Measurements from ENCODE around the gene SH2D7. TPM values are rescaled to one million over a fixed set of nuclear protein-coding genes. Genes with fewer than 3 reads are reported as not detected.

Gene SH2D7
- total RNA-seq, 4 donors from 2014 or later: not detected

- Histone ChIP-seq H3K27me3 (no peaks in the 10 kb centered on the region), H3K4me1 (peaks cover 15% of the 10 kb centered on the region), H3K4me3 (no peak overlapping the region), H3K9me3 (no peaks in the 10 kb centered on the region), H3K36me3 (no peaks in the 10 kb centered on the region), H3K27ac (no peak overlapping the region)
- WGBS: 67% methylated on average over 1 of the region's 2 CpGs
- TF ChIP-seq EP300 (IDR thresholded peaks at IDR 0.05) (no peak), CTCF (IDR thresholded peaks at IDR 0.05) (no peak), POLR2AphosphoS5 (IDR thresholded peaks at IDR 0.05) (no peak)
- peak in 1 of 2 donors; percentile 36 for DNase-seq (ENCODE audit: low spot score in 2 of 2)
These were observed 8.5 kb downstream of the SH2D7 start for GRCh38 chr15:78100886-78101285.

- H3K9me3 ChIP-seq: no peaks in the 10 kb centered on the region
- H3K4me1 ChIP-seq: peaks cover 15% of the 10 kb centered on the region
- DNase-seq (ENCODE audit: low spot score in 2 of 2): peak in 1 of 2 donors; percentile 32
- no peak overlapping the region for H3K4me3 ChIP-seq
- no peak overlapping the region for H3K27ac ChIP-seq
- WGBS: 89% methylated on average over 2 of the region's 5 CpGs
- no peaks in the 10 kb centered on the region for H3K27me3 ChIP-seq
- H3K36me3 ChIP-seq: no peaks in the 10 kb centered on the region
- TF ChIP-seq POLR2A (IDR thresholded peaks at IDR 0.05): no peak
- no peak for TF ChIP-seq EP300 (IDR thresholded peaks at IDR 0.05)
- no peak for TF ChIP-seq CTCF (IDR thresholded peaks at IDR 0.05)
- no peak for TF ChIP-seq POLR2AphosphoS5 (IDR thresholded peaks at IDR 0.05)
These were observed 9.2 kb downstream of the SH2D7 start for GRCh38 chr15:78101423-78102105.

- no peaks in the 10 kb centered on the region for H3K36me3 ChIP-seq
- TF ChIP-seq POLR2AphosphoS5 (IDR thresholded peaks at IDR 0.05) (no peak), POLR2A (IDR thresholded peaks at IDR 0.05) (no peak)
- H3K27me3 ChIP-seq: no peaks in the 10 kb centered on the region
- H3K4me3 ChIP-seq: no peak overlapping the region
- H3K27ac ChIP-seq: no peak overlapping the region
- DNase-seq (ENCODE audit: low spot score in 2 of 2): no peak
- 79% methylated on average over 1 of the region's 1 CpG for WGBS
- no peaks in the 10 kb centered on the region for H3K9me3 ChIP-seq
- peaks cover 15% of the 10 kb centered on the region for H3K4me1 ChIP-seq
These were observed 9.8 kb downstream of the SH2D7 start for GRCh38 chr15:78102211-78102610.

- Histone ChIP-seq H3K27ac (no peak overlapping the region), H3K4me3 (no peak overlapping the region), H3K4me1 (peaks cover 15% of the 10 kb centered on the region), H3K9me3 (no peaks in the 10 kb centered on the region), H3K36me3 (no peaks in the 10 kb centered on the region), H3K27me3 (no peaks in the 10 kb centered on the region)
- peak in 1 of 2 donors; percentile 39 for DNase-seq (ENCODE audit: low spot score in 2 of 2)
- TF ChIP-seq POLR2AphosphoS5 (IDR thresholded peaks at IDR 0.05) (no peak), CTCF (IDR thresholded peaks at IDR 0.05) (no peak)
- 96% methylated on average over 6 of the region's 6 CpGs for WGBS
These were observed 10.4 kb downstream of the SH2D7 start for GRCh38 chr15:78102741-78103140.

- H3K27me3 ChIP-seq: no peaks in the 10 kb centered on the region
- H3K4me3 ChIP-seq: no peak overlapping the region
- peaks cover 15% of the 10 kb centered on the region for H3K4me1 ChIP-seq
- peak in 1 of 2 donors; percentile 61 for DNase-seq (ENCODE audit: low spot score in 2 of 2)
- TF ChIP-seq POLR2A (IDR thresholded peaks at IDR 0.05): no peak
- TF ChIP-seq CTCF (IDR thresholded peaks at IDR 0.05): no peak
- TF ChIP-seq EP300 (IDR thresholded peaks at IDR 0.05): no peak
- no peak for TF ChIP-seq POLR2AphosphoS5 (IDR thresholded peaks at IDR 0.05)
- H3K9me3 ChIP-seq: no peaks in the 10 kb centered on the region
- no peak overlapping the region for H3K27ac ChIP-seq
- 75% methylated on average over 12 of the region's 12 CpGs for WGBS
- no peaks in the 10 kb centered on the region for H3K36me3 ChIP-seq
These were observed 11.2 kb downstream of the SH2D7 start for GRCh38 chr15:78103406-78104118.
